DND-41 (cell line): ENCODE results near the gene CD99L2.

ENCODE experiments used
- CTCF ChIP-seq: IDR thresholded peaks from 2 replicates; pipeline ENCODE4 v1.5.1; 2012; ENCODE audit warnings: borderline replicate concordance, low read length, moderate library complexity, mild to moderate bottlenecking; ENCODE audit not compliant: poor library complexity, severe bottlenecking; ENCODE audit errors: extremely low read depth
- EZH2 ChIP-seq: IDR thresholded peaks from 3 replicates; pipeline ENCODE4 v1.6.1; 2012; ENCODE audit warnings: borderline replicate concordance, low read depth, mild to moderate bottlenecking, moderate library complexity, low read length, inconsistent platforms; ENCODE audit not compliant: severe bottlenecking

DNA sequence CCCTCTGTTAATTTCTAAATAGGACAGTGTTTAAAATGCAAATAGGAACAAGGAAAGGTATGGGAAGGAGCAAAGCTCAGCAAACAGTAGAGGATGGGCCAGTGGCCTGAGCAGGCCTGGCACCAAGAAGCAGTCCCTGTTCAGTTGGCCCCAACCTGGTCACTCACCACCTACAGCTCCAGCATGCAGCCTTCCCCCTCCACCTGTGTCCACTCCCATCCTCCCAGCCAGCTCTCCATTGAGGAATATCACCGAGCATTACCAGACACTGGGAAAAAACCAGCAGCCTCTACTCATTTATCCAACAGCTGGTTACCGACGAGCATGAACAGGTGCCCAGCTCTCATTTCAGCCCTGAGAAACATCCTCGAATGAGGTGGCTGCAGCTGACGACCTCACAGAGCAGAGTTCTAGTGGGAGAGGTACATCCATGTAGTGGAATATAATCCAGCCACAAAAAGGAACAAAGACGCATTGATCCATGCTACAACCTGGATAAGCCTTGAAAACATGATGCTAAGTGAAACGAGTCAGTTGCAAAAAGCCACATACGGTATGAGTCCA, 25.6 kb downstream of the CD99L2 start:
- no peak for TF ChIP-seq CTCF
- no peak for TF ChIP-seq EZH2
